Stimulated activated CD4-positive, alpha-beta T cell treated with anti-CD3 and anti-CD28 coated beads, Interleukin-12 subunit alpha, Interleukin-12 subunit beta, amount 100 ng/mL, for 24 hours (primary cell): Measurements from ENCODE around the gene UPK3A.
"Not testable (repeated sequence)": the region's sequence is repeated elsewhere in the genome, so short reads cannot be mapped to it uniquely, and the experiment has no call there.

Experiments used
- DNase-seq, 2 experiments: peaks; one replicate each; pipeline ENCODE4 v3.0.0-alpha.2; 2020; ENCODE audit warnings: low read depth in 2 of 2

The UPK3A gene

DNA sequence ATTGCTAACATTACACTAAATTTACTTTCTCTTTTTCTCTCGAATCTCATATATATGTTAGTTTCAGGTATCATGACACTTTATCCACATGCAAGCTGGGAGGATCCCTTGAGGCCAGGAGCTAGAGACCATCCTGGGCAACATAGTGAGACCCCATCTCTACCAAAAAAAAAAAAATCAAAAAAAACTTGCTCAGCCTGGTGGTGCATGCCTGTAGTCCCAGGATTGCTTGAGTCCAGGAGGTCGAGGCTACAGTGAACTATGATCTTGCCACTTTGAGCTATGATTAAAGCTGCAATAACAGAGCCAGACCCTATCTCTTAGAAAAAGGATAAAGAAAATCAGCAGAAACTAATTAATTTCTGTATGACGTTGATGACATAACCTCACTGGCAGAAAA is 3.7 kb upstream of the UPK3A start:
- no peak for DNase-seq

DNA sequence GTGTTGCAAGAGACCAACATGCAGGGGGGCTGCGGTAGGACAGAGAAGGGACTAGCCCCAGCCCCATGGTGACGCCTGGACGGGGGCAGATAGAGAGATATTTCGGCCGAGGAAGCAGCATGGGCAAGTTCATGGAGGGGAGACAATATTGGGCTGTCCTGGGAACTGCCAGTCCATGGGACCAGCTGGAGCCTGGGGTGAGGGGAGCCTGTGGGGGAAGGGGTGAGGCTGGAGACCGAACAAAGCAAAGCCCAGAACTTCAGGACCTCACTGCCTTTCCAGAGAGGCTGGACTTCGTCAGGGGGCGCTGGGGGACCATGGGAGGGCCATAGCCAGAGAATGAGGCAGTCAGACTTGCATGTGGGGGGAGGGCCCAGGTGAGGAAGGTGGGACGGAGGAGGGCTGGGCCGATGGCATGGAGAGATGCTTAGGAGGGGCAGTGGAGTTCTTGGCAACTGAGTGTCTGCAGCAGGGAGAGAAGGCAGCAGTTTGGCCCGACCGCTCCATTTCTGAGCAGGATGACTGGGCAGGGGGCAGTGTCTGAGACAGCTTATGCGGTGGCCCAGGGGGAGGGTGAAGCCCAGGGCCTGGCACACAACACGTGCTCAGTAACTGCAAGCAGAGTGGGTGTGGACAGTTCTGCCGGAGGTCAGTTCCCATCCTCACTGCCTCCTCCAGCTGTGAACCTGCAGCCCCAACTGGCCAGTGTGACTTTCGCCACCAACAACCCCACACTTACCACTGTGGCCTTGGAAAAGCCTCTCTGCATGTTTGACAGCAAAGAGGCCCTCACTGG is 712 bp downstream of the UPK3A start:
- DNase-seq, result no peak

DNA sequence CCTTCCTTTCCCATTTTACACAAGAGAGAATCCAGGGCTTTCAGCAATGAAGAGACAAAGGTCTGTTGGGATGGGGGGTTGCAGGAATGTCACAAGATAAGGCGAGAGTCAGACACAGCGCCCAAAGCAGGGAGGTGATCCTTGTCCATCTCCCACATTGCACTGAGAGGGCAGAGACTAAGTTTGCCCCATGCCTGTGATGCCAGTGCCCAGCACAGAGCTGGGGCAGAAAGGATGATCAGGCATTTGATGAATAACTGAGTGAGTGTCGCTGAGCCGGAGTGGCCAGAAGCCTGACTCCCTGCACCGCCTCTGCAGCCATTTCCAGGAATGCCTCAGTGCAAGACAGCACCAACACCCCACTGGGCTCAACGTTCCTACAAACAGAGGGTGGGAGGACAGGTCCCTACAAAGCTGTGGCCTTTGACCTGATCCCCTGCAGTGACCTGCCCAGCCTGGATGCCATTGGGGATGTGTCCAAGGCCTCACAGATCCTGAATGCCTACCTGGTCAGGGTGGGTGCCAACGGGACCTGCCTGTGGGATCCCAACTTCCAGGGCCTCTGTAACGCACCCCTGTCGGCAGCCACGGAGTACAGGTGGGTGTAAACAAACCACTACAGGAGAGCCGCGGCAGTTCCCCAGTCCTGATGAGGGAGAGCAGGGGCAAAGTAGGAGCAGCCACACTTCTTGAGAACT is 2.3 kb downstream of the UPK3A start:
- DNase-seq, result no peak

DNA sequence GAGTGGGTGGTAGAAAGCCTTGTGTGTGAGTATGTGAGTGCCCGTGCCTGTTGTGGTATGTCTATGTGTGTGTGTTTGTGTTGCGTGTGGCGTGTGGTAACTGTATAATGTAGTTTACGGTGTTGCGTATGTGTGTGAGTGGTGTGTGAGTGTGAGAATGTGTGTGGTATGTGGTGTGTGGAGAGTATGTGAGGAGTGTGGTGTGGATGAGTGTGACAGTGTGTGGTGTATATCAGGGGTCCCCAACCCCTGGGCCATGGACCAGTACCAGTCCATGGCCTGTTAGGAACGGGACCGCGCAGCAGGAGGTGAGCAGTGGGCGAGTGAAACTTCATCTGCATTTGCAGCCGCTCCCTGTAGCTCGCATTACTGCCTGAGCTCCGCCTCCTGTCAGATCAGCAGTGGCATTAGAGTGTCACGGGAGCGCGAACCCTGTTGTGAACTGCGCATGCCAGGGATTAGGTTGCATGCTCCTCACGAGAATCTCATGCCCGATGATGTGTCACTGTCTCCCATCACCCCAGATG is 5.7 kb downstream of the UPK3A start:
- DNase-seq, result no peak

DNA sequence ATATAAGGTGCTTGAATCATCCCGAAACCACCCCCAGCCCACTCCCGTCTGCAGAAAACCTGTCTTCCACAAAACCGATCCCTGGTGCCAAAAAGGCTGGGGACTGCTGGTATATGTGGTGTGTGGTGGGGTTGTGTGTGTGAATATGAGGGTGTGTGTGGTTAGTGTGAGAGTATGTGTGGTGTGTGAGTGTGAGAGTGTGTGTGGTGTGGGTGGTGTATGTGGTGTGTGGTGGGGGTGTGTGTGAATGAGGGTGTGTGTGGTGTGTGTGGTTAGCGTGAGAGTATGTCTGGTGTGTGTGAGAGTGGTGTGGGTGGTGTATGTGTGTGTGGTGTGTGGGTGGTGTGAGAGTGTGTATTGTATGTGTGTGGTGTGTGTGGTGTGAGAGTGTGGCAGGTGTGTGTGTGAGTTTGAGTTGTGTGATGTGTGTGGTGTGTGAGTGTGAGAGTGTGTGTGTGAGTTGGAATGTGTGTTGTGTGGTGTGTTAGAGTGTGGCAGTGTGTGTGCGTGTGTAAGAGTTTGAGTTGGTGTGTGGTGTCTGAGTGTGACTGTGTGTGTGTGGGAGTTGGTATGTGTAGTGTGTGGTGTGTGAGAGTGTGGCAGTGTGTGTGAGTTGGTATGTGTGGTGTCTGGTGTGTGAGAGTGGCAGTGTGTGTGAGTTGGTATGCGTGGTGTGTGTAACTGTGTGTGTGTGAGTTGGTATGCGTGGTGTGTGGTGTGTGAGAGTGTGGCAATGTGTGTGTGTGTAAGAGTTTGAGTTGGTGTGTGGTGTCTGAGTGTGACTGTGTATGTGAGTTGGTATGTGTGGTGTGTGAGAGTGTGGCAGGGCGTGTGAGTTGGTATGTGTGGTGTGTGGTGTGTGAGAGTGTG is 6.5 kb downstream of the UPK3A start:
- DNase-seq, result no peak

DNA sequence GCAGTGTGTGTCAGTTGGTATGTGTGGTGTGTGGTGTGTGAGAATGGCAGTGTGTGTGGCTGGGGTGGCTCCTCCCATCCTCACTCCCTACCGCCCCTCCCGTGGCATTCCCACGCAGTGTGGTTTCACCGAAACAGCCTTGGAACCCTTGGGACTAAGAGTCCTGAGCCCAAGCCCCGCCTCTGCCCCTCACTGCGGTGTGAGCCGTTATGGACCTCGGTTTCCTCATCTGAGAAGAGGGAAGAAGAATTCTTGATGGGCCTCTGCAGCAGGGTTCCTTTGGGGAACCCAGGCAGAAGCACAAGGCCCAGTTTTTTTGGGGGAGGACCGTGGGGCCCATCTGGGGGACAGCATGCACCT is 7.2 kb downstream of the UPK3A start:
- no peak for DNase-seq

DNA sequence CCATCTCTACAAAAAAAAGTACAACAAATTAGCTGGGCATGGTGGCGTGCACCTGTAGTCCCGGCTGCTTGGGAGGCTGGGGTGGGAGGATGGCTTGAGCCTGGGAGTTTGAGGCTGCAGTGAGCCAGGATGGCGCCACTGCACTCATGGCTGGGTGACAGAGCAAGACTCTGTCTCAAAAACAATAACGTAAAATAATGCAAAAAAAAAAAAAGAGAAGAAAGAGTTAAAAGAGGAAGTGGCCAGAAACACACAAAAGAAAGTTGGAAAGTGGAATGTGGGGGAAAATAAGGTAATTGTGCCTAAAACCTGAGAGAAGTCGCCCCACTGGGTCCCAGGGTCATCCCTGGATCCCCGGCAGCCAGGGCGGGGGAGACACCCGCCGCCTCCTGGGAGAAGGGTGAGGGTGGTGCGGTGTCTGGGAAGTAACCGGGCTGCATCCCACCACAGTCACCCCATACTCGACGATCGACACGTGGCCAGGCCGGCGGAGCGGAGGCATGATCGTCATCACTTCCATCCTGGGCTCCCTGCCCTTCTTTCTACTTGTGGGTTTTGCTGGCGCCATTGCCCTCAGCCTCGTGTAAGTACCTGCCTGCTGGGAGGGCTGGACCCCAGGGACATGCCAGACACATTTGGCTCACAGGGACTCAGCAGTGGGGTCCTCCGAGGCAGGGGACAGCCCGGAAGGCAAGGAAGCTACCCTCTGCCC is 8.1 kb downstream of the UPK3A start:
- no peak for DNase-seq

DNA sequence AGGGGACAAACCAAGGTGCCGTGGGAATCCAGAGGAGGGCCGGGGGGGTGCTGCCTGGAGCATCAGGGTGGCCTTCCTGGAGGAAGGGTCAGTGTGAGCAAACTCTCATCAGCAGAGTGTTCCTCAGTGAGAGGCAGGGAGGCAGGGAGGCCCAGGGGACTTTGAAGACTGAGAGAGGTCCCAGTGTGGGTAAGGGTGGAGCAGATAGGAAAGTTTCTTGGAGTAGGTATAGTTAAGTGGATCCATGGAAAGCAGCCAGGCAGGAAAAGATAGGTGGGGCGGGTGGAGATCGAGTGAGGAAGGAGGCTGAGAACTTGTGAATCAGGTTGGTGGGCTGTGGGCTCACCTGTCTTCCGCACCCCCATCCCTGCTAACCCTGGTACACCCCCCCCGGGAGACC is 9.3 kb downstream of the UPK3A start:
- no peak for DNase-seq

DNA sequence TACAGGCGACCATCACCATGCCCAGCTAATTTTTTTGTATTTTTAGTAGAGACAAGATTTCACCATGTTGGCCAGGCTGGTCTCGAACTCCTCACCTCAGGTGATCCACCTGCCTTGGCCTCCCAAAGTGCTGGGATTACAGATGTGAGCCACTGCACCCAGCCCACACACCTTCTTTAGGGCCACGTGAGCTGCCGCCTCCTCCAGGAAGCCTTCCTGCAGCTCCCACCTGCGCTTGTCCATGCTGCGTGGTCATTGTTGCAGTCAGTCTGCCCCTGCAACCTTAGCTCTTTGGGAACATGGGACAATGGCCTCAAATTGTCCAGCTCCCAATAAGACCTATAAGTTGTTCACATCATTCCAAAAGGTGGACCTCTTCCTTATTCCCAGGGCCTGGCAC is 10.3 kb downstream of the UPK3A start:
- DNase-seq, result not testable (repeated sequence)

DNA sequence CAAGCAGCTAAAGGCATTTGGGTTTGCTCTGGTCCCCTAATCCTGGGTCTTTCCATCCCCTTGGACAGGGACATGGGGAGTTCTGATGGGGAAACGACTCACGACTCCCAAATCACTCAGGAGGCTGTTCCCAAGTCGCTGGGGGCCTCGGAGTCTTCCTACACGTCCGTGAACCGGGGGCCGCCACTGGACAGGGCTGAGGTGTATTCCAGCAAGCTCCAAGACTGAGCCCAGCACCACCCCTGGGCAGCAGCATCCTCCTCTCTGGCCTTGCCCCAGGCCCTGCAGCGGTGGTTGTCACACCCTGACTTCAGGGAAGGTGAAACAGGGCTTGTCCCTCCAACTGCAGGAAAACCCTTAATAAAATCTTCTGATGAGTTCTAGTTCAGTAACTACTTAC is 10.7 kb downstream of the UPK3A start:
- DNase-seq, result no peak

DNA sequence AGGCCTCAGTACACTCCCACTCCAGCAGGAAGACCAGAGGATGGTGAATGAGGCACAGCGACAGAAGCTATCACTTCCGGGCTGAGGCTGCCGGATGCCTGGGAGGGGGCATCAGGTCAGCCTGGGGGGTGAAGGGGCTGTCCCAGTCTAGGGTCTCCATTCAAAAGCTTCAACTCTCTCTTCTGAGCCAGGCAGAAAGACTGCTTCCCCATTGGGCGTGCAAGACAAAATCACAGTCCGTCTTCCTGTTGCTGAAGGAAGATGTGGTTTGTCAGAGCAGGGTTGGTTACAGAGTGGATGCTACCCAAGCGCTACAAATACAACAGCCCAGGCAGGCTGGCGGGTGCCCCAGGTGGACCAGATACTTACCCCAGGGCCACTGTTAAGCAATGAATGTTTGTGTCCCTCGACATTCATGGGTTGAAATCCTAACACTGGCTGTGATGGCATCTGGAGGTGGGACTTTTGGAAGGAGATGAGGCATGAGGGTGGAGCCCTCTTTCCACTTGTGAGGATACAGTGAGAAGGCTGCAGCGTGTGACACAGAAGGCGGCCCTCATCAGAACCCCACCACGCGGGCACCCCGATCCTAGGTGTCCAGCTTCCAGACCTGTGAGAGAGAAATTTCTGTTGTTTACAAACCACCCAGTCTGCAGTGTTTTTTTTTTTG is 12.0 kb downstream of the UPK3A start:
- no peak for DNase-seq

DNA sequence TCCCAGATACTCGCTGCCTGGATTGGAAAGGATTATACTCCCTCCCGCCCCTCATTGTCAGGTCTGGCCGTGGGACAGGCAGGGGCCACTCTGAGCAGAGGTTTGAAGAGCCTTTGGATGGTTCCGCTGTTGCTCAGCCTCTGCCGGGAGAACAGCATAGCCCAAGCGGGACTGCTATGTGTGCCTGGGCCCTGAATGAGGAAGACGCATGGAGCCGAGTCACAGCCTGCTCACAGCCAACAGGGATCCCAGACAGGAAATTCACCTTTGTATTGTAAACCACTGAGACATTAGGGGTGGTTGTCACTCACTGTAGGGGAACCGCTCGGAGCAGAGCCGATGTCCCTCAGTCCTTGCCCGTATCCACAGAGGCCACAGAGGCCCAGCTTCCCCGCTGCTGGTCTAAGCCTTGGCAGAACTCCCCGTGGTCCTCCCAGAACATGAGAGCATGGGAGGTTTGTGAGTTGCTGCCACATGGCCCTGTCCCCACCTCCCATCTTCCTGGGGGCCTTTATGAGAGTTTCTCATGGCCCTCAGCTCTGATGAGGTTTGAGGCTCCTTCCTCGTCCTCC is 14.3 kb downstream of the UPK3A start:
- DNase-seq, result no peak

DNA sequence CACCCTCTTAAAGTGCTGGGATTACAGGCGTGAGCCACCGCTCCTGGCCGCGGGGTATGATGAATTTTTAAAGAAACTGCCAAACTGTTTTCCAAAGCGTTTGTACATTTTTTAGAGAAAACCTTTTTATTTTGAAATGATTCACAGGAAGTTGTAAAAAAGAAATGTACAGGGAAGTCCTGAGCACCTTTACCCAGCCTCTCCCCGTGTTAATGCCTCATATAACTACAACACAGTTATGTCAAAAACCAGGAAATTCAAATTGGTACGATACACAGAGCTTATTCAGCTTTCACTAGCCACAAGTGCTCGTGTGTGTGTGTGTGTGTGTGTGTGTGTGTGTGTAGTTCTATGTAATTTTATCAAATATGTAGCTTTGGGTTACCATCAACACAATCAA is 18.0 kb downstream of the UPK3A start:
- DNase-seq, result no peak

DNA sequence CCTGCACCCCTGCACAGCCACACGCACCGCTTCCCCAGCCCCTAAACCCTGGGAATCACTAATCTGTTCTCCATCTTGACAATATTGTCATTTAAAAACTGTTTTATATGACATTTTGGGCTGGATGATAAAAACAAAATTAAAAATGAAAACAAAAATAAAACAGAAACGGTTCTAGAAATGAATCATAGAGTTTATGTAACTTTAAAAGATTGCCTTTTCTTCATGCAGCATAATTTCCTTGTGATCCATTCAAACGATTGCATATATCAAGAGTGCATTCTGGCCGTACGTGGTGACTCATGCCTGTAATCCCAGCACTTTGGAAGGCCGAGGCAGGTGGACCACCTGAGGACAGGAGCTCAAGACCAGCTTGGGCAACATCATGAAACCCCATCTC is 18.4 kb downstream of the UPK3A start:
- no peak for DNase-seq

DNA sequence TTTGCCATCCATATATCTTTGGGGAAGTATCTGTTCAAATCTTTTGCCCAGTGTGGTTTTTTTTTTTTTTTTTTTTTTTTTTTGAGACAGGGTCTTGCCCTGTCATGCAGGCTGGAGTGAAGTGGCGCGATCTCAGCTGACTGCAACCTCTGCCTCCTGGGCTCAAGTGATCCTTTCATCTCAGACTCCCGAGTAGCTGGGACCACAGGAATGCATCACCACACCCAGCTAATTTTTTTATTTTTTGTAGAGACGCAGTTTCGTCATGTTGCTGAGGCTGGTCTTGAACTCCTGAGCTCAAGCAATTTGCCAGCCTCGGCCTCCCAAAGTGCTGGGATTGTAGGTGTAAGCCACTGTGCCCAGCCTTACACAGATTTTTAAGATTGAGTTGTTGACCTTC is 20.2 kb downstream of the UPK3A start:
- DNase-seq, result no peak

DNA sequence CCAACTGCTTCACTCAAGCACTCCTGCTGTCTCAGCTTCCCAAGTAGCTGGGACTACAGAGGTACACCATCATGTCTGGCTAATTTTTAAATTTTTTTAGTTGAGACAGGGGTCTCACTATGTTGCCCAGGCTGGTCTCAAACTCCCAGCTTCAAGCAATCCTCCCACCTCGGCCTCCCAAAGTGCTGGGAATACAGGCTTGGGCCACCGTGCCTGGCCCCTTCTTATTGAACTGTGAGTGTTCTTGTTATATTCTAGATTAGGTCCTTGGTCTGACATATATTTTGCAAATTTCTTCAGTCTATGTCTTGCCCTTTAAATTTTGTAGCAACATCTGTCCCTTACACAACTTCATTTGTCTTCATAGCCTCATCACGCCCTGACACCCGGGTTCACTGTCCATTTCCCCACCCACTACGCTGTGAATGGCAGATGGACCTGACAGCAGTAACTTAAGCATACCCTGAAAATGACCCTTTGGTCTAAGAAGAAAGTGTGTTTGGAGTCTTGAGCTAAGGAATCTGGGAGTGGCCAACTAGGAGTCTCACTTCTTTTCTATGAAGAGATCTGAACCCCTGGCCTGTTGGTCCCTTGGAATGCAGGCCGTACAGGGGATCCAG is 20.8 kb downstream of the UPK3A start:
- DNase-seq, result no peak

DNA sequence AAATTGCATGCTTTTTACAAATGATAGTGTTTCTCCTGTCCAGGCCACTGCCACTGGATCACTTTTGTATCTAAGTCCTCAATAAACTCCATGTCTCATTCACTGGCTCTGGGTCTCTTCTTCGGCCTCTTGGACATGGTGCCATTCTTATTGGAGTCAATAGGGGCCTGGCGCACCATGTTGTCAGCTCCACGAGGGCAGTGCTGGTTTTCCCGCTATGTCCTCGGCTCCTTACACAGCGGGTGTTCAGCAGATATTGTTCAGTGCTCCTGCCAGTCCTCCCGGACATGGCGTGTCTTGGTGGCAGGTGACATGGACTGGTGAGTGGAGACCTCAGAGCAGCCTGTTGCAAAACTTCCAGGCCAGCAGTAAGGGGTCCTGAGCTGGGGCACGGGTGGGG is 21.4 kb downstream of the UPK3A start:
- DNase-seq, result no peak

DNA sequence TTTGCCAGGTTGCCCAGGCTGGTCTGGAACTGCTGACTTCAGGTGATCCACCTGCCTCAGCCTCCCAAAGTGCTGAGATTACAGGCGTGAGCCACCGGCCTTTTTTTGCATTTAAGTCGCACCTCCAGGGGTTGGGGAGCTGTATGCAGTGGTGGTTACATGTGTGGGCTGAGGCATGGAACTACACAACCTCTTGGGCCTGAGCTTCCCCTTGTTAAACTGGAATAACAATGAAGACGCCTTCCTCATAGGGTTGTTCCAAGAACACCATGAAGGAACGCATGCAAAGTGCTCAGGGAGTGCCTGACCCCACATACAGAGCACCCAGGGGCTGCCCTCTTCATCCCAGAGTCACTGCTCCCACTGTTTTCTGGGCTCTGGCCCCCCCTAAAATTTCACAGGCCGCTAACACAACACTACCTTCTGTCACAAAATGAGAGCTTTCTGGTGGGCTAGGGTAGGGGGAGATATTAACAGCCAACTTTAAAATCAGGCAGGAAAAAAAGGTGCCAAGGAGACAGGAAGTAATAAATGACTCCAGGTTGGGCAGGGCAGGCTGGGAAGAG is 23.7 kb downstream of the UPK3A start:
- DNase-seq, result no peak

DNA sequence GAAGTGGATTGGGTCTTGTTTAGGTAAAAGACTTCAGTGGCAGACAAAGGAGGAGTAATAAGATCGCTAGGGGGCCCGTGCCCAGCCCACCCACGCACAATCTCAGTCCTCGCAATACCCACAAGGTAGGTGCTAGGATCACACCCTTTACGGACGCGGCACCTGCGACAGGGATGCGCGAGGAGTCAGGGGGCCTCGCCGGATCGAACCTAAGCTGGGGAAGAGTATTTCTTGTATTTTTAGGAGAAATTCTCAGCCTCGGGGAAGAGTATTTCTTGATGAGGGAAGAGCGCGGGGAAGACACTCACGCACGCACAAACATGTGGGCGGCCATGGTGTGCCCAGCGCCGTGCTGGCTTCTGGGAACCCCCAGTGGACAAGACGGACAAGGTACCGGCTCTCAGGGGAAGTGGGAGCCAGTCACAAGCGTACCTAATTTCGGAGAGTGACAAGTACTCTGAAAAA is 24.2 kb downstream of the UPK3A start:
- no peak for DNase-seq
